ENCODE data around the gene E2F7.

DNA sequence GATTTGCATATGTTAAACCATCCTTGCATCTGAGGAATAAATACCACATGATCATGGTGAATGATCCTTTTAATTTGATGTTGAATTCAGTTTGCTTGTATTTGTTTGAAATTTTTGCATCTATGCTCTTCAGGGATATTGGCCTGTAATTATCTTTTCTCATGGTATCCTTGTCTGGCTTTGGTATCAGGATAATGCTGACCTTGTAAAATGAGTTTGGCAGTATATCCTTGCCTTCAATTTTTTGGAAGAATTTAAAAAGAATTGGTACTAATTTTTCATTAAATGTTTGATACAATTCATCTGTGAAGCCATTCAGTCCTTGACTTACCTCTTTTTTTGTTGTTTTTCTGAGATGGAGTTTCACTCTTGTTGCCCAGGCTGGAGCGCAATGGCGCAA lies 85.2 kb downstream of the E2F7 start:
- TF ChIP-seq POLR2AphosphoS5 (IDR thresholded peaks at IDR 0.05; ENCODE audit: borderline replicate concordance, low read depth, low read length) (no peak), EZH2 (IDR thresholded peaks at IDR 0.05) (no peak), FOXP2 (optimal IDR thresholded peaks at IDR 0.05; ENCODE audit: control extremely low read depth, extremely low read length, insufficient read depth) (no peak)
